ENCODE results near the gene BRWD1.

Gene BRWD1

DNA sequence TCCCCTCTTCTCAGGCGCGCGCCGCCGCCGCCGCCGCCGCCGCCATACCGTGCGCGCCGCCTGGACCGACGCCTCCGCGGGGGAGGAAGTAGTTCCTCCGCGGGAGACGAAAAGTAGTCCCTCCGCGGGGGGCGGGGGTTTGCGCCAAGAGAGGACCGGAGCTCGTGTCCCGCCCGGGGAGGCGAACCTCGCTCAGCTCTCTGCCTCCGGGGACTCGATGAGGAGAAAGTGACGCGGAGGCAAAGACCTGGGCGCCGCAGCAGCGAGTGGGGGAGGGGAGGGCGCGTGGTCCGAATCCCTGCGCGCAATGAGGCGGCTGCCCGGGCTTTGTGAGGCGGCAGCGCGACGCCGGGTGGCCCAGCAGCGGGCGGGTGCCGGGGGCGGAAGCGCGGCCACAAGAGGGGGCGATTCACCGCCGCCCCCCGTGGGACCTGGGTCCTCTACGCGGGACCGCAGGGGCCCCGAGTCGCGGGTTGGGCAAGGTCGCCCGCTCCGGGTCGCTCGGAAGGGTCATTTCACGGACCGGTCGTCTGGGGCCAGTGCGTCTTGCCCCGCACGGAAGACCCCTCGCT, at the start of gene BRWD1:
Gene BRWD1 (minus strand): TSS at position 62 of the 572 bp plus-strand sequence. CDS start 141 bp downstream, outside the sequence.
- DNase-seq: peak; percentile 74

GRCh38 chr21:39362733-39363132, 49.3 kb upstream of the BRWD1 start:
- no peak for DNase-seq

- DNase-seq: no peak
These were observed 46.0 kb upstream of the BRWD1 start for GRCh38 chr21:39359382-39359781.

DNA sequence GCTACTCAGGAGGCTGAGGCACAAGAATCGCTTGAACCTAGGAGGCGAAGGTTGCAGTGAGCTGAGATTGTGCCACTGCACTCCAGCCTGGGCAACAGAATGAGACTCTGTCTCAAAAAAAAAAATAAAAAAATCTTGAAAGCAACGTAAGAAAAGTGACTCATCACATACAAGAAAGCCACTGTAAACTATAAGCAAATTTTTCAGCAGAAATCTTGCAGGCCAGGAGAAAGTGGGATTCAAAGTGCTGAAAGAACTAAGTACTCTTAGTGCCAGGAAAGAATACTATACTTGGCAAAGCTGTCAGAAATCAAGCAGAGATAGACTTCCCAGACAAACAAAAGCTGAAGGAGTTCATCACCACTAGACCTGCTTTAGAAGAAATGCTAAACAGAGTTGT, 39.9 kb upstream of the BRWD1 start:
- DNase-seq: no peak

GRCh38 chr21:39350094-39351005, 36.9 kb upstream of the BRWD1 start:
- no peak for DNase-seq

DNA sequence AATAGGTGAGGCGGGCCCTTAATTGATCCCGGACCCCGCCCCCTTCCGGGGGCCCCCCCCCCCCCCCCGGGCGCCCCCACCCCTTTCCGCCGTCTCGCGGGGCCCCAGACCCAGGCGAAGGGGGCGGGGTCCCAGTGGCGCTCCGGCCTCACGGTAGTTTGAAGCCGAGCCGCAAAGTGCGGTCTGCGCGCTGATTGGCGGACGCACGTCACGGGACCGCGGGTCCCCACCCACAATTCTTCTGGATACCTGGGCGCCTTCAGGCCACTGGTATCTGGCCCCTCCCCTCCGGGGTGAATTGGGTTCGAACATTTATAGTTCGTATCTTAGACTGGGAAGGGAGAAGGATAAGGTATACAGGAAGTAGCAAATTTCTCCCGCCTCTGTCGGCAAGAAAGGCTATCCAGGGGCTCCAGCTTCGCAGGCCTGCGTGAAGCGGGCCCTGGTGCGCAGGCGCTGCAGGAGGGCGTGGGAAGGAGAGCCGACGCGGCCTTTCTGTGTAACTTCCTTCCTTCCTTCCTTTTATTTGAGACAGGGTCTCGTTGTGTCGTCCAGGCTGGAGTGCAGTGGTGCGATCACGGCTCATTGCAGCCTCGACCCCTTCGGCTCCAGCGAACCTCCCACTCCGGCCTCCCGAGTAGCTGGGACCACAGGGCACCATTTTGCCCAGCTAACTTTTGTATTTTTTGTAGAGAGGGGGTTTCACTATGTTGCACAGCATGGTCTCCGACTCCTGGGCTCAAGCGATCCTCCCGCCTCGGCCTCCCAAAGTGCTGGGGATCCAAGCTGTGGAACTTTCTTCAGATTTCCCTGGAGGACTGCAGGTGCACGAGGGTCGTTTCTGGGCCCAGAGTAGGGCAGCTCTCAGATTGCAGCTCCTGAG, 36.0 kb upstream of the BRWD1 start:
- peak; percentile 94 for DNase-seq

DNA sequence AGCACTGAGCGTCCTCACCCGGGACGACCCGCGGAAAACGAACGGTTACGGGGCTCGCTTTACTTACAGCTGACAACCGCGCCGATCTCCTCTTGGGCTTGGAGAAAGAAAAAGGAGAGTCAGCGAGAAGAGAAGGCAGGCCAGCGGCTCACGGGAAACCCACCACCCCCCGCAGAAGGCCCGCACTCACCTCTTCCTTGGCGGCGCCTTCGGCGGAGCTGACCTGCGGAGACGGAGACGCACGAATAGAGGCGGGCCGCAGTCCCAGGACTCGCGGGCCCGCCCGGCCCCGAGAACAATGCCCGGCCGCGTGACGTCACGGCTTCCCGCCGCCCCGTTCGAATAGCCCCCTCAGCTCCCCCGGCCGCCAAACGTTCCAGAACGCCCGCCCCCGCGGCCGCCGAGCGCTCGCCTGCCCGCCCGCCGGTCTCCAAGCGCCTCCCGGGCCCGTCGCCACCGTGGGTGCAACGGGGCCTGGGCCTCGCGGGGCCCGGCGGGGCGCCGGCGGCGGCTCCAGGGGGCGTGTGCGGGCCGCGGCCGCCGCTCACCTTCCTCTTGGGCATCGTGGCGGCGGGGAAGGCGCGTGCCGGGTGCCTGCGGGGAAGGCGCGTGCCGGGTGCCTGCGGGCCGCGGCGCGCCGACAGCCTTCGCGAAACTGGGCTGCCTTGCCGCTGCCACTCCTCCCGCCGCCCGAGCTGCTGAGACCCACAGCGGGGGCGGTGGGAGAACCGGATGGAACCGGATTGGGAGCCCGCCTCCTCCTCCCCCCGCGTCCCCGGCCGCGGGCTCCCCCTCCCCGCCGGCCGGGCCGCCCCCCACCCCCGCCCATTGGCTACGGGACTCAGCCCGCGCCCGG, 35.2 kb upstream of the BRWD1 start, which contains the start of gene HMGN1:
Gene HMGN1 (minus strand): TSS at position 734 of the 856 bp plus-strand sequence. CDS start 171 bp downstream, at position 563.
- peak; percentile 82 for DNase-seq

GRCh38 chr21:39348040-39348354, 34.6 kb upstream of the BRWD1 start:
- DNase-seq: no peak

DNA sequence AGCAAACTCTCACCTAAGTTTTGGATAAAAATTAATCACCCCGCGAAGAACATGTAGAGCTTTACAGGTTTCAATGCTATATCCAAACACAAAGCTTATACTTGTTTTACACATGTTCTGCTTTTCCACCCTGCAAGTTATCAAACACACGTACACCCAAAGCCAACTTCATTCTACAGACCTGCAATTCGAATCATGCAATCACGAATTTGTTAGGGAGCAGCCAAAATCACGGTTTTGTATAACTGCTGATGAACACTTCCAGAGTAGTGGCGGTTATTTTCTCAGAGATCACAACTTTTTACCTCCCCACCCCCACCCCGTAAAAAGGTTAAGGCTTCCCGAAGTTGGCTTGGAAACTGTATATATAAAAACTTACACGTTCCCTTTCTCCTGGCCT, 34.1 kb upstream of the BRWD1 start:
- DNase-seq: no peak

DNA sequence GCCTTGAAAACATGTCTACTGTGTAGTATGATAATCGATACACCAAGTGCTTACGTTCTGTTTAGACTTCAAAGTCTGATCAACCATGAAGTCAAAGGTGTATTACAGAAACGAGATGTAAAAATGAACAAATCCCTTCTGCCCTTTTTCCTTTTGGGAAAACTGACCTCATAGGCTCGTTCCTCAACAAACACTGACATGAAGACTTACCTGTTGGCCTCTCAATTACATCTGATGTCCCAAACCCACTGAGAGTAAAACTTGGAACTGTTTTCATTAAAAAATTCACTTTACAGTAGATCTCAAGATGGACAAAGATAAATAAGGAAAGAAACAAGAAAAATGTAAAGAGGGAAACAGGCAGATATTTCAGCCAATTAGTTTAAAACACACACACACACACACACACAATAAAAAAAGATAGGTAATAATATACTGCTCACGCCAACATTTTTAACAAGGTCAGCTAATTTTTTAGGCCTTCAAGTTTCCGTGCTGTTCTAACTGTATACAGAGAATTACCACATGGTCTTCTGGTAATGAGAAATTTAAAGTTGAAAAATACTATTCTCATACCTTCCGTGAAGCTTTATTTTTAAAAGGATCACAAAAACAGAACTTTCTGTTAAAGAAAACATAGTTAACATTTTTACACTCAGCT, 33.4 kb upstream of the BRWD1 start:
- no peak for DNase-seq

DNA sequence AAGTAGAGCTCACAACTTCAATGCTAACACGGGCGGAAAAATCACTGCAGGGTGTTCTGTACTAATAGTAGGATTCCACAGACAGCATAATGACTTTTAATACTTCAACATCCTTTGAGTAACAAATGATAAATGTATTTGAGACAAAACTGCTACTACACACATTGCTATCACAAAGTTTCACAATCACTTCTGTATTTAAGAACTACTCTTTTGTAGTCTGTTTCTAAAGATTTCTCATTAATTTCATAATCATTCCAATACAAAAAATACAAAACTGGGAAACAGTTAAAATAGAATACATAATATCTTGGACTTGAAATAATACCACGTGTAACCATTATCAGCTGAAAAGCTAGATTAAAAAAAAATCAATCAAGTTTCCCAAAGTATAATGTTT, 32.8 kb upstream of the BRWD1 start:
- DNase-seq: no peak

DNA sequence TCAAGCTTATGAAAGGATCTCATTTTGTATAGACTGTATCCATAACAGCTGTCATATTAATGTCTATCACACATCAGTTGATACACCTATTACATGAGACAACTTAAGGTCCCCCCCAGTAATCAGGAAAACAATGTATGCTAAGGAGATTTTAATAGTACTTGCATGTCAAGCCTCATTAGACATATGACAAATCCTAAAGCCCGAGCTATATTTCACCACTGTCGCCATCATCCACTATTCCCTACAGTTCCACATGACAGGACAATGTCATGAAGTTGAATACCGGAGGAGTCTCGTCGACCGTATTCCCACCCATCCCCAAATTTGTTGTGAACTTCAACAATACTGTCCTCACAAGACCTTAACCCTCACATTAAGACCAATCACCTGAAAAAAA, 32.0 kb upstream of the BRWD1 start:
- no peak for DNase-seq

- DNase-seq: no peak
These were observed 31.4 kb upstream of the BRWD1 start for GRCh38 chr21:39344848-39345247.

DNA sequence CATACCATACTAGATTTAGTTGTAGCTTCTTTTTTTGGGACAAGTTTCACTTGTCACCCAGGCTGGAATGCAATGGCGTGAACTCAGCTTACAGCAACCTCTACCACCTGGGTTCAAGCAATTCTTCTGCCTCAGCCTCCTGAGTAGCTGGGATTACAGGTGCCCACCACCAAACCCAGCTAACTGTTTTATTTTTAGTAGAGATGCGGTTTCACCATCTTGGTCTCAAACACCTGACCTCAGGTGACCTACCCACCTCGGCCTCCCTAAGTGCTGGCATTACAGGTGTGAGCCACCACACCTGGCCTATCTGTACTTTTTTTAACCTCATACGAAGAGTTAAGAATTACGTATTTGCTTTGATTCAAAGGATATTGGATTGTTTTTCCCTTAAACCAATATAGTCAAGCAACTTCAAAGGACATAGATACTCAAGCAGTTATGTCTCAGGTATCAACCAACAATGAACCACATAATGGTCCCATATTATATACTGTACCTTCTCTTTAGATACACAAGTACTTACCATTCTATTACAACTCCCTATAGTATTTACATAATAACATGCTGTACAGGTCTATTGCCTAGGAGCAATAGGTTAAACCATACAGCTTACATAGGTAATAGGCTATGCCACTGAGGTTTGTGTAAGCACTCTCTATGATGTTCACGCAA, 28.0 kb upstream of the BRWD1 start:
- DNase-seq: no peak

DNA sequence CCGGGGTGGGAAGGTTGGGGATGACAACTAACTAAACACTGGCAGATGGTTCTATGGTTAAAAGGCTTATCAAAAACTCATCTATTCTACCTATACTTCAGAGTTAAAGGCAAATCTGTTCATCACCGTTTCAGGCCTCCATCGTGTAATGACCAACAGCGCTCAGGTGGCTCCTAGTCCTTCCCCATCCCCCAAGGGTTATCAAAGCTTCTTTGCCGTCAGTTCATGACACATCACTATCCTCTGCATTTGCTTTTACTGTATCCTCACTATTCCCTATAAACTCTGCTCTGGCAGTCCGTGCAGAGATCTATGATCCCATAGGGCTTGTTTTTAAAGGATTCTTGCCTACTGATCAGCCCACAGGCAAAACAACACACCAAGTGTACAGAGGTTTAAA, 27.3 kb upstream of the BRWD1 start:
- no peak for DNase-seq

DNA sequence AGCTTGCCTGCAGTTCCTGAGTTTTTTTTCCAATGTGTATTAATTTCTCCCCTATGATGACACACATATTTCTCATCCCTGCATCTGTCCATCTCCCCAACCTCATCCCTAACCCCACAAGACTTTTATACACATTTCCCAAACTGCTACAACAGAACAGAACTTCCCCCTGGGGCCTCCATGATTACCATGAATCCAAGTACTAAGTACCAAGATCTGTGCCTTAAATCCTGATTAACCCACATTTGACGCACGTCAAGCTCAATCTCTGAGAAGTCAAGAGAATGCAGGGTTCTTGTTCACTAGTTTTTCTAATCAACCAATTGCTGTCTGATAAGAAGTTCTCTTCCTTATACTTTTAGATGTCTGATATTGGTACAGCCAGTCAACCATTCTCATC, 25.8 kb upstream of the BRWD1 start:
- no peak for DNase-seq

DNA sequence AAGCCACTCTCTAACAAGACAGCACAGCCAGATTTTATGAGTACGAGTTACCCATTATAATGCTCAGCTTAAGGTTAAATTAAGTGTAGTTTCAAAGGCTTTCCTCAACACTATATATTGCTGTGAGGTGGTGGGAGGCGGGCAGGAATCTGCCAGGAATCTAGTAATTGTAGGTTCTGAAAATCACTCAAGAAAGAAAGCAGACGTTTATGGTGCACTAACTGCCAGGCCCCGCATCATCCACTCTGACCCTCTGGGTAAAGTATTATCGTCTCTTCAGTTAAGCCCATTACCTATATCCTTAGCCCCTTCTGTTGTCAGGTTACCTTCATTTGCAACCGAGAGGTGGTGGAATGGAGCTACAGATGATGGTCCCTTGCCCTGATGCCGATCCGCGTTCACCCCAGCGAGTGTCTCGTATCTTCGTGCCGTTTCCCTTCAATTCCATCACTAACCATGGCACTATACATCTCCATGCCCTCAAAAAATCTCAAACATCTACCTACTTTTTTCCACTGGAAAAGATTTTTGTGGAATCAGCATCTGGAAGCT, 23.1 kb upstream of the BRWD1 start:
- DNase-seq: no peak

GRCh38 chr21:39334611-39335010, 21.2 kb upstream of the BRWD1 start:
- no peak for DNase-seq

DNA sequence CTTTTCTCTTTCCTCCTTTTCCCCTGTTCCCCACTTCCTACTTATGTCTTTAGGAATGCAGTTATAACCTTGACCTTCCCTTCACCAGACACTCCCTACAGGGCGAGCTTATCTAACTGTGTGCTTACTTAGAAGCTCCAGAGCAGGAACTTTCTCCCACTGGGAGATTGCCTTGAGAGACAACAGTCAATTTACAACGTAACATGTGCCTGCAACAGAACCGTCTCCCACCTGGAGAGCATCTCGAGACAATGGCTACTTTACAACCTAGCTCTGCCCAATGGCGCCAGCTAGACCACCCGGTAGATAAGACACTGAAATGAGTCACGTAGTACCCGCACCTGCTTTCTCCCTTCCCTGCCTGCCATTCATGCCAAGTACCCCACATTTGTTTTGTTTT, 18.7 kb upstream of the BRWD1 start:
- no peak for DNase-seq

GRCh38 chr21:39330001-39330400, 16.6 kb upstream of the BRWD1 start:
- DNase-seq: no peak

DNA sequence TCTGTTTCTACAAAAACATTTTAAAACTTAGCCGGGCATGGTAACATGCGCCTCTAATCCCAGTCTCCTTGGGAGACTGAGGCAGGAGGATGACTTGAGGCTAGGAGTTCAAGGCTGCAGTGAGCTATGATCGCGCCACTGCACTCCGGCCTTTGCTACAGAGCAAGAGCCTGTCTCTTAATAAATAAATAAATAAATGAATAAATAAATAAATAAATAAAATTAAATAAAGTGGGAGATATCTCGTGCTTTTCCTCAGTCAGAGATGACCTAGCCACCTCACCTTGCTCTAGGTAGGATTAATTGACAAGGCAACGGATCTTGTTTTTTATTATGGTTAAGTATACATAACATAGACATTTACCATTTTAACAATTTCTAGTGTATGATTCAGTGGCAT, 14.3 kb upstream of the BRWD1 start:
- DNase-seq: no peak
